Measurements from ENCODE around the gene PCSK7.

The PCSK7 gene

GRCh38 chr11:117180020-117180419, 51.9 kb downstream of the PCSK7 start:
- no peak for DNase-seq

GRCh38 chr11:117179048-117179999, 52.5 kb downstream of the PCSK7 start:
- peak; percentile 60 for DNase-seq

GRCh38 chr11:117178210-117179034, 53.5 kb downstream of the PCSK7 start, which contains the start of gene SIDT2:
TSS of gene SIDT2 (plus strand) at chr11:117178743. CDS start at chr11:117179264, 521 bp downstream.
- peak; percentile 98 for DNase-seq

GRCh38 chr11:117177534-117178209, 54.2 kb downstream of the PCSK7 start:
- no peak for DNase-seq

GRCh38 chr11:117176186-117176585, 55.7 kb downstream of the PCSK7 start:
- no peak for DNase-seq

GRCh38 chr11:117175781-117176180, 56.1 kb downstream of the PCSK7 start:
- no peak for DNase-seq

GRCh38 chr11:117175104-117175503, 56.8 kb downstream of the PCSK7 start:
- DNase-seq, result no peak

GRCh38 chr11:117172724-117173421, 59.0 kb downstream of the PCSK7 start:
- no peak for DNase-seq

GRCh38 chr11:117171404-117172061, 60.3 kb downstream of the PCSK7 start:
- no peak for DNase-seq

GRCh38 chr11:117171007-117171403, 60.9 kb downstream of the PCSK7 start:
- no peak for DNase-seq

- no peak for DNase-seq
These were observed 61.7 kb downstream of the PCSK7 start for GRCh38 chr11:117170210-117170609.

- no peak for DNase-seq
These were observed 62.1 kb downstream of the PCSK7 start for GRCh38 chr11:117169736-117170135.

GRCh38 chr11:117166491-117166890, 65.4 kb downstream of the PCSK7 start:
- DNase-seq, result no peak

GRCh38 chr11:117160826-117161225, 71.0 kb downstream of the PCSK7 start:
- no peak for DNase-seq

GRCh38 chr11:117159892-117160291, 72.0 kb downstream of the PCSK7 start:
- no peak for DNase-seq

- no peak for DNase-seq
These were observed 74.4 kb downstream of the PCSK7 start for GRCh38 chr11:117157507-117157906.

- DNase-seq, result no peak
These were observed 77.4 kb downstream of the PCSK7 start for GRCh38 chr11:117154468-117154867.

Measured in eye (tissue), 1 donor.